Adrenal gland (tissue), 5 donors: Measurements from ENCODE around the gene SART3.

Experiments
- POLR2A ChIP-seq, 2 donors: fragments of 450-650 bp; IDR thresholded peaks; one replicate each; pipeline ENCODE4 v1.6.1; 2017; ENCODE audit warnings: antibody characterized with exemption in 2 of 2, mild to moderate bottlenecking in 2 of 2, moderate library complexity in 1 of 2
- TF ChIP-seq, protein P1 (sequence below), 6 experiments: fragments of 450-650 bp in 4 of 6; fragments of 200-600 bp in 2 of 6; sonication (generic) in 1 of 6; IDR thresholded peaks; 1 replicate in 5 of 6; 2 replicates in 1 of 6; pipeline versions ENCODE4 v1.5.1 to v1.8.0; 2016 to 2021; ENCODE audit warnings: antibody characterized with exemption in 6 of 6, mild to moderate bottlenecking in 2 of 6, moderate library complexity in 1 of 6
- donor health status: DM: no; HTN: no; CAD: no.

DNA sequence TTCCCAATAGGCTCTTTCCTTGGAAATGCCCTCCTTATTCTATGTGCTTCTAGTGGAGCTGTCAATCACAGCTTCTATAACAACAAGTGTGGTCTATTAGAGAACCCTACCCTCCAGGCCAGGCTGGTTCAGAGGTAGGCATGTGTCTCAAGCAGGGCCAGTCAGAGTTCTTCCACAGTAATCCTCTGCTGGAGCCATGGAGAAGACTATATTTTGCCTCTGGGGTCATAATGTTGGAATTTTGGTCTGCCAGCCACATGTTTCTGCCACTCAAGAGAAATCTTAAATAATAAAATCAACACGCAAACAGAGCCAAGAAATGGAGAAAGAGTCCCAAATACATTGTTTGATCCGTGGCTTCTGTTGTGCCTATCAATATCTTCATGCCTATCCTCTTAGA is 69.7 kb downstream of the SART3 start:
- TF ChIP-seq, protein P1, sequence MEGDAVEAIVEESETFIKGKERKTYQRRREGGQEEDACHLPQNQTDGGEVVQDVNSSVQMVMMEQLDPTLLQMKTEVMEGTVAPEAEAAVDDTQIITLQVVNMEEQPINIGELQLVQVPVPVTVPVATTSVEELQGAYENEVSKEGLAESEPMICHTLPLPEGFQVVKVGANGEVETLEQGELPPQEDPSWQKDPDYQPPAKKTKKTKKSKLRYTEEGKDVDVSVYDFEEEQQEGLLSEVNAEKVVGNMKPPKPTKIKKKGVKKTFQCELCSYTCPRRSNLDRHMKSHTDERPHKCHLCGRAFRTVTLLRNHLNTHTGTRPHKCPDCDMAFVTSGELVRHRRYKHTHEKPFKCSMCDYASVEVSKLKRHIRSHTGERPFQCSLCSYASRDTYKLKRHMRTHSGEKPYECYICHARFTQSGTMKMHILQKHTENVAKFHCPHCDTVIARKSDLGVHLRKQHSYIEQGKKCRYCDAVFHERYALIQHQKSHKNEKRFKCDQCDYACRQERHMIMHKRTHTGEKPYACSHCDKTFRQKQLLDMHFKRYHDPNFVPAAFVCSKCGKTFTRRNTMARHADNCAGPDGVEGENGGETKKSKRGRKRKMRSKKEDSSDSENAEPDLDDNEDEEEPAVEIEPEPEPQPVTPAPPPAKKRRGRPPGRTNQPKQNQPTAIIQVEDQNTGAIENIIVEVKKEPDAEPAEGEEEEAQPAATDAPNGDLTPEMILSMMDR (IDR thresholded peaks at IDR 0.05) = no peak
- TF ChIP-seq POLR2A (IDR thresholded peaks at IDR 0.05) = no peak
